NCI-H1417 treated with DMSO at 0.1 percent for 48 hours (cell line): ENCODE measurements around the gene KCNJ6.

Source experiments
- DNase-seq: peaks from one replicate; lab custom pipeline; 2025; lab: John Stamatoyannopoulos, UW

KCNJ6 gene

DNA sequence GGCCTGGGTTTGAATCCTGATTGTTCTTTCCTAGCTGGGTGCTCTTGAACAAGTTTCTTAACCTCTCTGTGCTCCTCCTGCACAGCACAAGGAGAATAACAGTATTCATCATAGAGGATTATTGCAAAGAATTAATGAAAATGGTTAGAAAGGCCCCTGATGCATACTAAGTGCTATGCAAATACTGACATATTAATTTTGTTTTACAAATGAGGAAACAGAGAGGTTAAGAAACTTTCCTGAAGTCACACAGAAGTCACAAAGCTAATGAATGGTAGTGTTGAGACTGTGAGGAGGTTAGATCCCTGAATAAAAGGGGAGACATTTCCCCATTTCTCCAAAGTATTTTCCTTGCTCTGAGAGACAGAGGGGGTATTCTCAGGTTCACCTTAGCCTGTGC lies 99.0 kb downstream of the KCNJ6 start:
- DNase-seq, result no peak

DNA sequence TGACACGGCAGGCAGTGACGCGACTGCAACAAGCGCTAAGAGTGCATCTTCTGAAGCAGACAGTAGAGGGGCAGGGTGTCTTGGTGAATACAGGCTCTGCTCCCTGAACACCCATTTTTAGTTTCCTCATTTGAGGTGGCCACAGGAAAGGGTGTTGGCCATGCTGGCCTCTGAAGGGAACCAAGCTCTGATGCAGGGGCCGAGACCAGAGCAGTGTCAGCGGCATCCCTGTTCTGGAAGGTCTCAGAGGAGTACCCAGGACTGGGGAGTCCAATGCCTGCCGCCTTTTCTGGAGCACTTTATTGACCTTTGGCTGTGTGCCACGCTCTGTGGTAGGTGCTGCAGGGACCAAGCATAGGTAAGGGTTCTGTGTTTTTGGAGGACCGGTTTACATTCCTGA lies 100.4 kb downstream of the KCNJ6 start:
- DNase-seq, result no peak

DNA sequence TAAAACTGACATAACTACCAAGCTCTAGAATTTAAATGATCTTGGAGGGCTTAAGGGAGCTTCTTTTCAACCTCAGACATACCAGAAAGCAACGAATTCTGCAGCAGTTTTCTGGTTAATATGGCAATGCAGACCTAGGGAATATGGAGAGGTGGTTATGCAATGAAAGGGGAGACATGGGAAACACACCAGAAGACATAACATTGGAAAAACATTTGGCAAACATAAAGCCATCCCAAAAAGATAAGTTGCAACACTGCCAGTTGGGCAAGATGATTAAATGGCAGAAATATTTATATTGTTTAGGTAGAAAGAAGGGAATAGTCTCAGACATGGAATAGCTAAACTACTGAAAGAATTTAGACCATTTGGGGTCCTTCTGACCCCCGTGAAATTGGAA lies 104.5 kb downstream of the KCNJ6 start:
- DNase-seq, result no peak

DNA sequence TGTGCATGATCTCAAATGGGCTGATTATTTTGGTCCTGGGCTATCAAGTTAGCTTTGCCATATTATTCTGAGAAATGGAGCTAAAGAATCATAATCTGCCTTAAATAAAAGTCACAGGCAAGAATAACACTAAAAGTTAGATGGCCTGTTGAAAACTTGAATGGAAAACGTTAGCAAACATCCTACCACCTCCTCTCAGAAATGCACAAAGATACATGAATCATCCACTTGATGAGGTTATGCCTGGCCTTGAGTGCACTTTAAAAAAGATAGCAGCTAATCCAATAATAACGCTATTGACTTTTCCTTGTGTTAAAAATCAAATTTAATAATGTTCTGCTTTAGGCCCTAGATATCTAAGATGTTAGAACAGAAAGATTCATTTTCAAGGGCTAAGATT lies 108.0 kb downstream of the KCNJ6 start:
- no peak for DNase-seq

DNA sequence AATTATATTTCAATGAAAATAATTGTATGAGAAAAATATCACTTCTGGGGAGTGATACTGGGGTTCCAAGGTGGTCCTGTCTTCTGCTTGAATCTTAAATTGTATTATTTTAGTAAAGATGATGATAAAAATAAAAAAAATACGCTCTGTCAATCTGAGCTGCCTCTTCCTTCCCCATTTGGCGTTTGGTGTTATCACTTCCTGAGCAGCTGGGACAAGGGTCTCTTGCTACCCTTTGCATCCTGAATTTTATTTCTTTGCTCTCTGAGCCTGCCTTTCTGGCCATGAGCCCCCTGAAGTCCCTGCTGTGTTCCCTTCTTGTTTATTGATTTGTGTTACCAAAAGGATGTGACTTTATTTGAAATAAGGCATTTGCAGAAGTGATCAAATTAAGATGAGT lies 111.0 kb downstream of the KCNJ6 start:
- DNase-seq, result no peak

DNA sequence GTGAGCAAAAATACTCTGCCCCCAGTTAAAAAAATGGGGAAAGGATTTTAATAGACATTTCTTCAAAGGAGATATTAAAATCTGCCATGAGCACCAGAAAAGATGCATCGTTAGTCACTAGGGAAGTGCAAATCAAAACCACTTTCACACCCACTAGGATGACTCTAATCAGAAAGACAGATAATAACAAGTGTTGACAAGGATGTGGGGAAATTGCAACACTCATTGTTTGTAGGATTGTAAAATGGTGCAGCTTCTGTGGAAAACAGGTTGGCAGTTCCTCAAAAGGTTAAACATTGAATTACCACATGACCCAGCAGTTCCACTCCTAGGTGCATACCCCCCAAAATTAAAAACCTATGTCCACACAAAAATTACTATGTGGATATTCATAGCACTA lies 112.3 kb downstream of the KCNJ6 start:
- DNase-seq, result no peak

DNA sequence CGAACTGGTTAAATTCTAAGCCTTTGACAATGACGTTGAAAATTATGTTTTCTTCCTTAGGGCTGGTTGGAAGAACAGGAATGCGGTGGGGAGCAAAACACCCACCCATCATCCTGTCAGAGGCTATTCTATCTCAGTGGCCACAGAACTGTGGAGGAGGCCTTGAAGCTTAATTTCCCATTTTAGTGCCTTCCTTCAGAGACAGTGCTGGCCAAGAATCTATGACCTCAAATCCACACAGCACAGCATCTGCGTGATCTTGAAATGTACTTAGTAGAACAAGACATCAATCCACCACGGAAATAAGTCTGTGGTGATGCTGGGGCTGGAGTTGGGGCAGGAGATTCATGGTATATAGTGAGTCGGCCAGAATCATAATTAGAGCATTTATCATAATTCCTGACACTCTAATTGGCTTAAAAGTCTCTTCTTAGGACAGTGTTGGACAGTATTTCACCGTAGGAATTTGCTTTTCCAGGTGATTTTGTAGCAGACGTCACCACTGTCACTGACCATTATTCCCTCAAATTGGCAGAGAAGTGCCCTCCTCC lies 113.1 kb downstream of the KCNJ6 start:
- DNase-seq, result no peak

DNA sequence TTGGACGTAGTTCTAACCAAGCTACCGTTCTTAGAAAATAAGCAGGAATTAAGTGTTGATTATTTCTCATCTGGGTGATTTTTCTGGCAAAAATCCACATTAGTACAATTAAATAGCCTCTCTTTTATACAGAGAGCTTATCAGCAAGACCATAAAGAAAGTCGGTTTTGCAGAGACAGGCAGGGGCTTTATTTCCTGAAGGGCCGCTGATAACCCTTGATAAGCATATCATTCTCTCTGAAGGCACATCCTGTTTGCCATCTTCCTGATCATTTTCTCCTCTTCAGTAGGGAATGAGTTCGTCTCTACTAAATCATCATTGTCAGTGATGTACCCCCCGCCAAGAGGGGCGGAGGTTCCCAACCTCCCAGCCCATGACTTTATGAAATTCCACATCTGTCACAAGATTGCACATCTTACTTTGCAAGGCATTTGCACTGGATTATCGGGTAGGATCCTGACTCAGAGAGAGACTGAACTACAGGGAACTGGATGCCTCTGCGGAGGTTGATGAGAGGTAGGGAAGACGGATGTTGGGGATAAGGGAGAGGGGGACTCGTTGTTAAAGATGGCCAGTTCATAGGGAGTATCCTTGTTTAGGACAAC lies 115.7 kb downstream of the KCNJ6 start:
- no peak for DNase-seq

DNA sequence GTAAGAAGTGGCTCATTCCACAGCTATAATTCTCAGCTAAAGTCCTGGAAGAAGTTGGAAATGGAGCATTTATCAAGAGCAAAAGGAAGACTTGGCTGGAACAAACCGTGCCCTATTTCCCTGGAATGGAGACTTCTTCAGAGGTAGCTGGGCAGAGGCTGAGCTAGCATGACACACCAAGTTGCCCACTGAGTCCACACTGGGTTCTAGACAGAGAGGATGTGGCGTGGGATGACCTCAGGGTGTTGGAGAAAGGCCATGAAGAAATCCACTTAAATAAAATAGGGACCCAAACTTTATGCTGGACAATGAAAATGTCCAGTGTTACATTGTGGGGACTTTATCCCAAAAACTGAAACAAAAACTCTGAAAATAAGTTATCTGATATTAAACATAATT lies 116.2 kb downstream of the KCNJ6 start:
- DNase-seq, result no peak

DNA sequence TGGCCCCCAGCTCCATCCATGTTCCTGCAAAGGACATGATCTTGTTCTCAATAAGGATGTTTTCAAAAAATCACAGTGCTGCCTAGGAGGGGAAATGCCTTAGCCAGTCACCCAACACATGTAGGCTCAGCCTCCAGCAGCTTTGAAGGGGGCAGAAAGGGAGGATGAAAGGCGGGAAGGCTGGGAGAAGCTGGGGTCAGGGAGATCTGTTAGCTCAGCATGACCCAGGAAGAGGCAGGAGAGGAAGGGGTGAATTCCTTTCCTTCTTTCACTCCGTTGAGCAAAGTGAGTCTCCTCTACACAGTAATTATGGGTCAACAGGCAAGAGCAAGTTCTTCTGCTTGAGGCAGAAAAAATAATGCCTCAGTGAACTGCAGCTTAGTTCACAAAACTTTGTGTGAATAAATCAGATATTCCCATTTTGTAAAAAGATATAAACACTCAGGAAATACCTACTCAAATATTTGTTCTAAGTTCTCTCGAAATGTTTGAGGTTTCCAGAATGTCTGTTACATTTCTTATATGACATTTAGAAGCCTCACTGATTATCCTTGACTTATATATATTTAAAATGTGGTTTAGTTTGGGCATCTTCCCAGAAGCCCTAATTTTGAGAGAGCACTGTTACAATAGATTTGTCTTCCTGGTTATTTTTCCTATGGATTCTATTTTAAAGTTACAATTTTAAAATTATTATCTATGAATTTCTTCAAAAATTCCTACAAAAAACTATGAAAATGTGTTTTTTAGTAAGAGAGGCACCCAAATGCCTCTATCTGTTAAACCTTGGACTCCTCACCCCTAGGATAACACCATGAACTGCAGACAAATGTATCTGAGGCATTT lies 116.8 kb downstream of the KCNJ6 start:
- no peak for DNase-seq

DNA sequence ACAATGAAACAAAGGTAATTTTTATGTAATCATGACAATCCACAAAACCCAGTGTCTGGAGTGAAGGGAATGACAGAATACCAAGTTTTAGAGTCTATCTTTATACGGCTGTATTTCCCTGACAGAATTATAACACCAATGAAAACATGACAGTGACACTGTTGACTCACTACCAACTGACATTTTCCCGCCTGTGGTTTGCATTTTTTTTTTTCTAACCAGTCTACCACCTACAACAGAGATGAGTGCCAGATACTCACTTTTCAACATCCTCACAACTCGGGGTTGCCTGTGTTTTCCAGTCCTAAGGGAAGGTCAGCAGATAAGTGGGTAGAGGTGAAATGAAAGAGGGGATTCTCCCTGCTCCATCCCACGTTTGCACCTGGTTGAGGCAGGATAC lies 118.9 kb downstream of the KCNJ6 start:
- DNase-seq, result no peak

DNA sequence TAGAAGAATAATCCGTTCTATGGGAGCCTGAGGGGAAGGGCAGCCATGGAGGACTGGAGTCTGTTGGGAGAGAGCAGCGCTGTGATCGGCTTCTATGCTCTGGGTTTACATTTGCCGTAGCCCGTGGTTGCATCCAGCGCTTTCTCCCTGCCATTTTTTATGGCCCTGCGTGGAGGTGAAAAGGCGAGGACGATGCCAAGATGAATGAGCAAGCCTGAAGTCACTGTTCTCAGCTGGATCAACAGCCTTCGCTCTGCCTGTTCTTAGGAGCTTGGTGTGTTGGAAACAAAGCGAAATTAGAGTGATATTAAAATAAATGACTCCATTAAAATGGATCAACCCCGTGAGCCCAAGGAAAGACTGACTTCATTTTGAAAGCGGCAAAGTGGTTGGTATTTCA lies 120.2 kb downstream of the KCNJ6 start:
- DNase-seq, result no peak

DNA sequence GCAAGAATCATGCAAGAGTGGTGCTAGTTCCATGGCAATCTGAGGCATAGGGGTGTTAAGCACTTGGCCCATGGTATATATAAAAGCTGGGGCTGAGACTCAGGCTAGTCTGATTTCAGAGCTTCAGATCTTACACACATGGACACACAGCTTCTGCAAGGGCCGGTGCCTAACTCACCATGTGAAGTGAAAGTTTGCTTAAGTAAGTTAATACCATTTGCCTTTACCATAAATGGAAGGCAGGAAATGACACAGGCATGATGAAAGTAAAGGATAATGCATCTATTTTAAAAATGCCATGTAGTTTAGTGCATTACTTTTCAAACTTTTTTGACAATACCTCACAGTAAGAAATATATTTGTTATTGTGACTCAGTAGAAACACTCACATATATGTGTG lies 122.6 kb downstream of the KCNJ6 start:
- no peak for DNase-seq

DNA sequence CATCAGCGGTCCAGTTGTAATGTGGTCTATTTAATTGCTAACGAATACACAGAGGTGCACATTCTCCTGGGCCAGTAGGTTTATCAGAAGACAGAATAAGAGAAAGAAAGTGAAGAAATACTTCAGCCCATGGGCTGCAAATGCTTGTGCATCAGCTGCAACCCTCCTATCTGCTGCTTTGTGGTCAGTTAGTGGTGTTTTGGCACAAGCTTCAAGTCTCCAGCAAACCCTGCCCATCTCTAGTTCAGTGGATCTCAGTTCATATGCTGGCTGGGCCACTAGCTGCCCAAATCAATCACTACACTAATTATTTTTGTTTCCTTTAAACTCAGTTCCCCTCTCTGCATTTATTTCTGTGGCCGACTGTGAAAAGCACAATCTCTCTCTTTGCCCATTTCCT lies 124.2 kb downstream of the KCNJ6 start:
- no peak for DNase-seq

DNA sequence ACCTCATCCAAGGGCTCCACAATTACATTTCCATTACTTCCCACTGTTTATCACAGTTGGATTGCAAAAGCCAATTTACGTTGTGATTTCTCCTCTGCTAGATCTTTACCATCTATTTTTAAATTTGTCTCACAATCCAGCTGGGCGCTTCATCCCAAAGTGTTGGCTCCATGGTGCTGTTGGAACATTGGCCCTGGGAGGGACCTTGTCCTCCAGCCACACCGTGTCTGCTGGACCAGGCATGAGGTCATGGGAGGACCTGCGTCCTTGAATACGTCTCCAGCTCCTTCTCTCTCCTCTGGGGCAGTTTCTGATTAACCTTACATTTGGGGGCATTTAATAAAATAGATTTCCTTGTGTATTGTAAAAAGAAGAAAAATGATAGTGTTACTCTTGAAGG lies 125.4 kb downstream of the KCNJ6 start:
- no peak for DNase-seq

DNA sequence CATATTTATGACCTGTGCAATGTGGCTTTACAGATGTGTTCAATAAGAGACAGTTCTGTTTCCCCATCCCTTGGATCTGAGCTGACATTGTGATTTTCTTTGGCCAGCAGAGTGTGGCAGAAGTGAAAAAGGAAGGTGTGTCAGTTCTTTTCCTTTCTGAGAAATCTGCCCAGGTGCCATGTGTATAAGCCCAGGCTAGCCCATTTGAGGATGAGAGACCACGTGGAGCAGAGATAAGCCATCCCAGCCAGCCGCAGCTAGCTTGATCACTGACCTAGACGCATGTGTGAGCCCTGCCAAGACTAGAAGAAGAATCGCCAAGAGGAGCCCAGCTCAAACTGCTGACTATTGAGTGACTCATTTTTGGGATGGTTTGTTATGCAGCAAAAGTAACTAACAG lies 127.8 kb downstream of the KCNJ6 start:
- DNase-seq, result no peak

DNA sequence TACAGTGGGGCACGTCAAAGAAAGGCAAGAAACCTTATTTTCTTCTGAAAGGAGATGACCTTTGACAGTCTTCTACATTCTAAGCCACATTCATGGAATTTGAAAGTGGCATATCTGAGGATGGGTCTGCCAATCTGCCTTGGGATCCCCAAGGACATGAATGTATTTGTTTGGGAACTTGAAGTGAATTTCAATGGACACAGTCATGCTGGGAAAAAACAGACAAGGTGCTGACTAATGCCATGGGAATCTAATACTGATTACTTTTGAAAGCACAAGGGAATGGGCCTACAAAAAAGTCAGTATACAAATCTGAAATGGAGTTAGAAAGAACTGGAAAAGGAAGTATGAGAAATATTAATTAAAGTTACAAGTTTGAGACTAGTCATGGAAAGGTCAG lies 128.8 kb downstream of the KCNJ6 start:
- no peak for DNase-seq

DNA sequence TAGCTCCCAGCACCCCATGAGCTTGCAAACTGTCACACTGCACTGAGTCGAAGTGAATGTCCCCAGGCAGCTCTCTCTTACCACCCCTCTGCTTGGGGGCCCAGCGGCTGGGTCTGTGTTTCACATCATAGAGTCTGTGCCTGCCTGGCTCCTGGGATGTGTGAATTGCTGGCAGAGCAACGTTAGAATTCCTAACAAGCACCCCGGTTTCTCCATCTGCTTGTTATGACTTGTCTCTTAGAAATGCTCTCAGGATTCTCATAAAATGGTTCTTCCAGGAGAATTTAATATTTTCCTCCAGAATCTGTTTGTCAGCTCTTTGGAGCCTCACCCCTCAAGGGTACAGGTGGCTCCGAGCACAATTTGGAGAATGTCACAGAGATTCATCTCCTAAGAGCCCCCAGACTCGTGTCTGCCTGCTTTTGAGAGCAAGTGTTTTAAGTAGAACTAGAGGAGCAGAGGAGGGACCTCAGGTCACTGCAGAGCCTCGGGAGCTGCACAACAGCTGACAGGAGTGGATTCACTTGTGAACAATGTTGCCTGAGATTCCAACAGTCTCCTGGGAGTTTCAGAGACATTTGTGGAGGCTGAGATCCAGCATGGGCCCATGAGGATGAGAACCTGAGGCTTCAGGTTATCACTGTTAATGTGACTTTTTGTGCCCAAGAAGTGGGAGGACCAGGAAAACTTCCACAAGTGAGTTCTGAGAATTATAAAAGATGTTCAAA lies 131.5 kb downstream of the KCNJ6 start:
- DNase-seq, result no peak

DNA sequence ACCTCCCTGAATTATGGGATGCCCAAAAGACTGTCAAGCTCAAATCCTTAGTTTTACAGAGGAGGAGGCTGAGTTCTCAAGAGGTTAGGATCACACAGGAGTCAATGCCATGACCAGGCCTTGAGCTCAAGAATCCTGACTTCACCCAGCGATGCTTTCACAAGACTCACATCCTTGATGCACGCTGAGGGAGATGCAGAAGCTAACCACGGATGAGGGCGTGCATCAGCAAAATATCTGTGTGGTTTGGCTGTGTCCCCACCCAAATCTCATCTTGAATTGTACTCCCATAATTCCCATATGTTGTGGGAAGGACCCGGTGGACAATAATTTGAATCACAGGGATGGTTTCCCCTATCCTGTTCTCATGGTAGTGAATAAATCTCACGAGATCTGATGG lies 133.2 kb downstream of the KCNJ6 start:
- no peak for DNase-seq

DNA sequence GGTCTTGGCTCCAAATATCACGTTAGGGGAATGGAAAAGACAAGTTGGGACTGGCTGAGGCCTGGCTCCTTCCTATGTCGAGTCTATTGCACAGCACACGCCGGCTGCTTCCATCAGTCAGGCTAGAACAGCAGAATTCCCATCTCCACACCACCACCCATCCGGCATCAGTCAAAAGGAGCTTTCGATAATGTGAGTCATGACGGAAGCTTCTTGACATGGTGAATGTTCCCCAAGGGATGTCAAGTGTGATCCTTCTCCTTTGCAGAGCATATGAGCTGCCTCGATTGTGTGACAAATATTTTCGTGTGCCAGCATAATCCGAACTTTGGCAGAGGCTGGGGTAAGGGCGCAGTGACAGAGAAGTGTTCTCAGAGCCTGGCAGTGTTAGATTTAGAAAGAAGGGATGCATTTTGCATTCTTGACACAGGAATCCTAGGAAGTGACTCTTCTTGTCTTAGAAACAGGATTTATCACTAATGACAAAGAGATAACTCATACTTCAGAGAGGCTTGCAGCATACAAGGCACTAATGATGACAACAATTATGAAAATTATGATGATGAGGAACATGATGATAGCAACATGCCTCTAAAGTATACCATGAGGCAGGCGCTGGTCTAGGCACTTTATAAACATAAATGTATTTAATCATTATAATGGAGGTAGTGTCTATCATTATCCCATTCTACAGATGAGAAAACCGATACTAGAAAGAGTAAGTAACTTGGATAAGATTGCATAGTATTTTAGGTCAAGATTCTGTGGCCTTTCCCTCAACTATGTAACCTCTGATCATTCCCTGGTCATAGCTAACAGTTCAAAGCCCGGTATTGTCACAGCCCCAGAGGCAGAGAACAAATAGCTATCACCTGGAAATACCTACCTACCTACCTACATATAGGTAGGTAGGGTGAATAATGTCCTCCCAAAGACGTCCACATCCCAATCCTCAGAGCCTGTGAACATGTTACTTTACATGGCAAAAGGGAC lies 135.0 kb downstream of the KCNJ6 start:
- DNase-seq, result no peak

DNA sequence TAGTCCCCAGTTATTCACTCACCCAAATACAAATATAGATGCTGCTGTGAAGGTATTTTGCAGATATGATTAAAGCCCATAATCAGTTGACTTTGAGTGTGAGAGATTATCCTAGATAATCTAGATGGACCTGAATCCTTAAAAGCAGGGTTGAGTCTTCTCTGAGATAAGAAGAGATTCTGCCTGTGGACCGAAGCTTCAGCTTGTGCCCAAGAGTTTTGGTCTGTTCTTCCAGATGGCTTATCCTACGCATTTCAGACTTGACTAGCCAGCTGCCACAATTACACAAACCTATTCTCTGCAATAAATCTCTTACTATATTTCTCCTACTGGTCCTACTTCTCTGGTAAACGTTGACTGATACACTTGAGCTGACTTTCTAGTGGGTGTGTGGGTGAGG lies 145.1 kb downstream of the KCNJ6 start:
- DNase-seq, result no peak

DNA sequence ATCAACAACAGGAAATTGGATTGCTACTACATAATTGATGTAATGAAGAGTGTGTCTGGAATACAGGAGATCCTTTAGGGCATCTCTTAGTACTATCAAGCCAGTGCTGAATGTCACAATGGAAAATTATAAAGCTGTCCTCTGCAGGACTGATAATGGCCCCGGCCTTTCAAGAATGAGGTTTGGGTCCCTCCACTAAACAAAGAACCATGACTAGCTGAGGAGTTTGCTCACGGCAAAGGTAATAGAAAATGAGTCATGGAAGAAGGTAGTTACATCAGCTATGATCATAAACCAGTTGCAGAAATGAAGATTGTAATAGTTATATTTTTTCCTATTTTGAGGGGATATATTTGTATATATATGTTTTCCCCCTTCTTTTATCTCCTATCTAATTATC lies 145.8 kb downstream of the KCNJ6 start:
- no peak for DNase-seq
